Stimulated activated CD8-positive, alpha-beta memory T cell treated with anti-CD3 and anti-CD28 coated beads, Interleukin-7, amount 100 ng/mL, for 24 hours (primary cell): Measurements from ENCODE around the gene GAS6.
"Not testable (repeated sequence)": the region's sequence is repeated elsewhere in the genome, so short reads cannot be mapped to it uniquely, and the experiment has no call there.

ENCODE experiments used
- DNase-seq: peaks from one replicate; pipeline ENCODE4 v3.0.0-alpha.2; 2020; ENCODE audit warnings: low read depth

GAS6 gene

DNA sequence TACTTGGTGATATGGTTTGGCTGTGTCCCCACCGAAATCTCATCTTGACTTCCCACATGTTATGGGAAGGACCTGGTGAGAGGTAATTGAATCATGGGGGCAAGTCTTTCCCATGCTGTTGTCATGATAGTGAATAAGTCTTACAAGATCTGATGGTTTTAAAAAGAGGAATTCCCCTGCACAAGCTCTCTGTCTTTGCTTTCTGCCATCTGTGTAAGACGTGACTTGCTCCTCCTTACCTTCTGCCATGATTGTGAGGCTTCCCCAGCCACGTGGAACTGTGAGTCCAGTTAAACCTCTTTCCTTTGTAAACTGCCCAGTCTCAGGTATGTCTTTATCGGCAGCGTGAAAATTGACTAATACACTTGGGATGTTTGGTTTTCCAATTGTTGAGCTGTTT, 4.0 kb upstream of the GAS6 start:
- DNase-seq = not testable (repeated sequence)

DNA sequence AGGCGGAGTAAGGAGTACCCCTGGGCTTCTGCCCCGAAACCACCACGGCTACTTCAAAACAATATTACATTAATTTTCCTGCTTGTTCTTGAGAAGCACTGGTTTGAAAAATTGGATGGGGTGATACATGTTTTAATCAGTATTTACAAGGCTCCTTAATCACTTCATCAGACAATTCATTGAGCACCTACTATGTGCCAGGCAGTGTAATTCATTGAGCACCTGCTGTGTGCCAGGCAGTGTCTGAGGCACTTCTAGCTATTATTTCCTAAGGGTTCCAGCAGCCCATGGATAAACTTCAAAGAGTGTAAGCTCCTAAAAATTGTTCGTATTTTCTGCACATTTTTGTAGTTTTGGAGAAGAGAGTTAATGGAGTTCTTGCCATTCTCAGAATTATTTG, 1.6 kb upstream of the GAS6 start:
- DNase-seq = no peak

DNA sequence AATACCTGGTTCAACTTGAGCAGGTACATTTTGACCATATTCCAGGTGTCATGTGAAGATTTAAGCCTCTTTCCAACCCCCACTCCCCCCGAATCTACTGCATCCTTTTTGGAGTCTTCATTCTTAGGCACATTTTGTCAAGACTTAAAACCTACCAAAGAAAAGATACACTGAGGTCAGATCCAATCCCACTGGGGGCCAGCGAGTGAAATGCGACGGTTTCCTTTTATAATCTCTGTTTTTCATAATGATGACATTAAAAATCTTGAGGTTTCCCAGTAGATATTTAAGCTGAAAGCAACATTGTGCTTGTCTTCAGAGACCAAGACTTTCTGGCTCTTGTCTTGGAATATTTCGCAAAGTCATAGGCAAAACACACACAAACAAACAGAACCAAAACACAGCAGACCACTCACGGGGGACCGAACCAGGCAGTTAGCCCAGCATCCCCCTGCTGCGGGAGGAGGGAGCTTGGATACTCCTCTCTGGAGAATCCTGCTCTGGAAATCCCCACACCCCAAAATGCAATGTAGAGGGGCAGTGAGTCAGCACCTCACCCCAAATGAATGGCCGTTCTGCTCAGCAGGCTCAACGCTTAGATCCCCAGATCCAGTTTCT, 506 bp upstream of the GAS6 start:
- DNase-seq = no peak

DNA sequence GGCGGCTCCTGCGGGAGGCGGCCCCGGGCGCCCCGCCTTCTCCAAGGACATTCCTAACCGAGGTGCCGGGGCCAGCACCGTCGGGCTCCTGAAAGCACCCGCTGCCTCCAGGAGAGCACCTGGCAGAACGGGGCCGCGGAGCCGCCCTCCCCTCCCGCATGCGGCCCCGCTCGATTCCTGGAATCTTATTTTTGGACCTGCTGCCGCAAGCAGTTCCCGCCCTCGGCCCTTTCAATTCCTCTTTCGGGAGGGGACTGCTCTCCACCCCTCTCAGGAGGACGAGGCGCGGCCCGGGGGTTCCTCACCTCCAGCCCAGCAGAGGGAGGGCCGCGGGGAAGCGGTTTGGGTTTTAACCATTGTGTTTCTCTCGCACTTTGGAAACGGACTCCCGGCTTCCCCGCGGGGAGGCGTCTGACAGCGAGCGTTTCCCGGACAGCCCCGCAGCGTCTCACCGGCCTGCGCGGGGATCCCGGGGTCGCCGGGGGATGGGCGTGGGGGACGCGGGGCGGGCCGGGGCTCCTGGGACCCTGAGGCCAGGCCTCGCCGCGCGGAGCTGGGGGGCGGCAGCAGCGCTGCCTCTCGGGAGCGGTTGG, 849 bp downstream of the GAS6 start:
- DNase-seq = no peak

DNA sequence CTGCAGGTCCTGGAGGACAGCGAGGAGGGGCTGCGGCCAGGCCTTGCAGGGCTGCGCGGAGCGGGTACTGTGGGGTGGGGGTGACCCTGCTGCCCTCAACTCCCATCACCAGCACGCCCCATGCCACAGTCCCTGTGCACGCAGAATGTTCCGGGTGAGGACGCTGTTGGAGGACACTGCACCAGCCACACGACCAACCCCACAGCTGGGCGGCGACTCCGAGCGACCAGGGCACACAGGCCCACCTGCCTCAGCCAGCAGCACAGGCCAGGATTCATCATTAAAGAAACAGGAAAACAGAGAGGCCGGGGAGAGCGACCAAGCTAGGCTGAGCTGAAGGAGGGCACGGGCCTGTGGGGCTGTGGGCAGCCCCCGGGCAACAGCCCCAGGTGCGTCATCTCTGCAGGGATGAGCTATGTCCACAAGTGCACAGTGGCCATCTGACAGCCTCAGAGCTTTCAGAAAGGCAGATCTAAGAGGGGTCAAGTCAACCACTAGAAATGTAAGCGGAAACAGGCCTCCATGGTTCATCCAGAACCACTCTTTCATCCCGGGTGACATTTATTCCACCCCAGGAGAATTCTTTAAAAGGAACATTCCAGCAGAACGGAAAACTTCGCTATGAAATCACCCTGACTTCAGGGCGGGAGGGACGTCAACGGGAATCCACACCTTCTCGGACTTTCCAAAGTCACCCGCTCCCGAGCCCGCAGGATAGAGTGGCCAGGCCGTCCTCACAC, 1.5 kb downstream of the GAS6 start:
- no peak for DNase-seq

DNA sequence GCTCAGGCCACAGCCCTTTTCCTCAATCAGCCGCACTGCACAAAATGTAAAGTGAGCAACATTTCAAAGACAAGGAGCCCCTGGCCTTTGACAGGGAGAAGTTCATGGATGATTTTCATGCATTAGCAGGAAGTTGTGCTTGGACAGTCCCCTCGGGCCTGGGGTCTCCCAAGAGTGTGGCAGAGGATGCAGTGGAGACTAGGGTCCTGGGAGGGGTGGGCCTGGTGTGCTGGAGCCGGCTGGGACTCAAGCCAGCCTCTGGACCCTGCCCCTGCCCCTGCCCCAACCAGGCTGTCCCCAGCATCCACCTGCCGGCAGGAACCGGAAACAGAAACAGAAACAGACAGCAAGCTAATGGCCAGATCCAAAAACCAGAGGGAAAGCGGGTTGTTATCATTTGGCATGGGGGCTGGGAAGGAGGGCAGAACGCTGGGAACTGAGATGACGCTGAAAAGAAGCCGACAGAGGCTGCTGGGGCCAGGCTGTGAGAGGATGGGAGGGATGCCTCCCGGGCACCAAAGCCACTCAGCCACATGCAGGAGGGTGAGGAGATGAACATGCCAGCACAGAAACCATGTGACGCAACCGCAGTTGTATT, 2.3 kb downstream of the GAS6 start:
- no peak for DNase-seq

DNA sequence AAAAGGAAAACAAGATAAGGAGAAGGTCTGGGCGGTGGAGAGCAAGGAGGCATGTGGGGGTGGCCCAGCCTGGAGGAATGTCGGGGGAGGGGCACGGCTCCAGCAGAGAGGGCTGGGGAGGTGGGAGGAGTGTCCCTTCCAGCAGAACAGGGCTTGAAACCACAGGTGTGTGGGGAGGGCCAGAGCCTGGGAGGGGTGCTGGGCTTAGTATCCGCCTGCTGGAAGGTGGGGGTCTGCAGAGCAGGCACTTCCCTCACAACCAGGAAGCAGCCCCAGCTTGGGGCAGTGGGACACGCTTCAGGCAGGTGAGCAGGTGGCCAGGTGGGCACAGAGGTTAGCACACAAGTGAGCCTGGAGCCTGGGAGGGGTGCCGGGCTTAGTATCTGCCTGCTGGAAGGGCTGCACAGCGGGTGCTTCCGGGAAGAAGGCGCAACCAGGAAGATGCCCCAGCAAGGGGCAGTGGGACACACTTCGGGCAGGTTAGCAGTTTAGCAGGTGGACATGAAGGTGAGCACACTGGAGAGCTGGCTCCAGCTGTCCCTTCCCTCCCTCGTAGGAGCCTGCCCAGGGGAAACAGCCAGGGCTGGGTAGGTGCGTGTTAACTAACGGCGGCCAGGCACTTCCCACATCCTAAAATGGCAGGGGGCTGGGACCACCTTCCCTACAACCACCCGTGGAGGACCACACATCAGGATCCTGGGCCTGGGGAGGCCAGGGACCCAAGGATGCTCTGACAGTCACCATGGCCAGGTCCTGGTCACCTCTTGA, 3.0 kb downstream of the GAS6 start:
- no peak for DNase-seq

DNA sequence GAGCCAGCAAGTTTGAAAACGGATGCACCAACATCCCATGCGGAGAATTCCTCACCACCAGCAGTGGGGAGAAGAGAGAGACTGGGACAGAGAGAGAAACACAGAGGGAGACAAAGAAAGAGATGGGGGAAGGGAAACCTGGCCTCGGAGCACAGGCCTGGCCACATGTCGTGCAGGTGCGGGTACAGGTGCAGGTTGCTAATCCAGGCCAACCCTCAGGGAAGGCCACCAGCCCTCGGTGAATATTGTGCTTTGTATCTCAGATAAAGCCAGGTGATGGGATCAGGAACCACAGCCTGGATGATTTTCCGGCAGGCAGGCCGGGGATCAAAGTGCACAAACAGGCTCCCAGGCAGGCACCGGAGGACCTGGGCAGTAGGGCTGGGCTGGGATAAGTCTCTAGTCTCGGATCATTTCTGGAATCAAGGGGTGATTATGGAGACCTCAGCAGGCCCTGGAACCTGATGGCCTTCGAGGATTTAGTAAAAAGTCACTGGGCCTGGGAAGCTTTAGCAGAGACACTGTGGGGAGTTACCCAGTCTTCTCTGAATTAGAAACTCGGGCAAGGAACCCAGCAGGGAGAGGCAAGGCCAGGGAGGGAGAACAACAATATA, 3.7 kb downstream of the GAS6 start:
- DNase-seq = no peak

DNA sequence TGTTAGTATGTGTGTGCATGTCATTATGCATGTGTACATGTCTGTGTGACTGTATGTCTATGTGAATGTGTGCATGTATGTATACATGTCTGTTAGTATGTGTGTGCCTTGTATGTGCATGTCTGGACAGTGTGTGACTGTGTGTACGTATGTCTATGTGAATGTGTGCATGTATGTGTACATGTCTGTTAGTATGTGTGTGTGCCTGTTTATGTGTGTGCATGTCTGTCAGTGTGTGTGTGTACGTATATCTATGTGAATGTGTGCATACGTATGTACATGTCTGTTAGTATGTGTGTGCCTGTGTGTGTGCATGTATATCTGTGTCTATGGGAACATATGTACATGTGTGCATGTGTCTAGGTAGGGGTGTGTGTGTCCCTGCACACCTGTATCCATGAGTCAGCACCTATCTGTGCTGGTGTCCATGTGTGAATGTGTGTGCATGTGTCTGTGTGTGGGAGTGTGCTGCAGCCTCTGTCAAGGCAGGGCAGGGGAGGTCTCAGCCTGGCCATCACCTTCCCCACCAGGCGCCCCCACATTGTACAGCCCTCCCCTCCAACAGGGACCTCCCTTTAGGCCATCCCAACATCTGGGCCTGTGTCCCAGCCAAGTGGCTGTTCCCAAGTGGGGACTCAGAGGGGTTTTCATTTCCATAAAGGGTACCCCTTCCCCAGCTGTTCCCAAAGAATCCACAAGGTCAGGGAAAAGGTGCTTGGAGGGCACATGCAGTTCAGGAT, 4.4 kb downstream of the GAS6 start:
- DNase-seq = no peak

DNA sequence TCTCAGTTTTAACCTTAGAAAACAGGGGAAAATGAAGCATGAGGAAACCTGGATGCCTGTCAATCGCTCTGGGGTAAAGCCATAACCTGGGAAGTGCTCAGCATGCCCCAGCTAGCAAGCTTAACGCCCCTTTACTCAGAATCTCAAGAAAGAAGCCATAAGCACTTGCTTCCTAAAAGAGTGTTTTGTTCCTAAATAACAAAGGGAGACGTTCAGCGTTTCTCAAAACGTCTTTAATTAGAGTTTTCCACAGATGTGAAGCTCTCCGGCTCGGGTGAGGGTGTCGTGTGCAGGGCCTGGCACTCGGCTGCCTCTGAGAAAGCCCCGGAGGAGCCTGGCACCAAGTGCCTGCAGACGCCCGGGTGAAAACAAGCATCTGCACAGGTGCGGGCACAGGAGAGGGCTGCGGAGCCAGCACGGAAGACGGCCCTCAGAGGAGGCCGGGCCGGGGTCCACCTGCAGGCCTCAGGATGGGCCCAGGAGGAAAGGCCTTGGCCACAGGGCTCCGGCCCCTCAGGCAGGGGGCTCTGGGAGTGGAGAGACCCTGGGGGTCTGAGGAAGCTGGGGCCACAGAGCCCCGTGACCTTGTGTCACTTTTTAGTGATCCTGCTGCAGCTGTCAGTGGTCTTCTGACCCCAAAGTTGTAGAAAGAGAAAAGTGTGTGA, 6.2 kb downstream of the GAS6 start:
- DNase-seq = no peak

DNA sequence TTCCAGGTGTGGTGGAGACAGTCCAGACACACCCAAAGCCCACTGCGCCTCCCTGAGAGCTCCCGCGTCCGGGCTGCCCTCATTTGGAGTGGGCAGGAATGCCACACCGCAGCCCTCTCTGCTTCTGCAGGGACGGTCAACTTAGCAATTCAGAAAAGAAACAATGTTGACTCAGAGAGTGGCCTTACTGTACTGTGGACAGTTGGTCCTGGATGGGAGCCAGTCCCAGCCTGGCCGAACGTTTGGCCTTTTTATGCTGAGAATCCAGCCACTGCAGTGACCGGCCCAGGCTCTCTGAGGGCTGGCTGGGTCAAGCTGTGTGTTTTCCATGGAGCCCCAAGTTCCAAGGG, 7.2 kb downstream of the GAS6 start:
- no peak for DNase-seq

DNA sequence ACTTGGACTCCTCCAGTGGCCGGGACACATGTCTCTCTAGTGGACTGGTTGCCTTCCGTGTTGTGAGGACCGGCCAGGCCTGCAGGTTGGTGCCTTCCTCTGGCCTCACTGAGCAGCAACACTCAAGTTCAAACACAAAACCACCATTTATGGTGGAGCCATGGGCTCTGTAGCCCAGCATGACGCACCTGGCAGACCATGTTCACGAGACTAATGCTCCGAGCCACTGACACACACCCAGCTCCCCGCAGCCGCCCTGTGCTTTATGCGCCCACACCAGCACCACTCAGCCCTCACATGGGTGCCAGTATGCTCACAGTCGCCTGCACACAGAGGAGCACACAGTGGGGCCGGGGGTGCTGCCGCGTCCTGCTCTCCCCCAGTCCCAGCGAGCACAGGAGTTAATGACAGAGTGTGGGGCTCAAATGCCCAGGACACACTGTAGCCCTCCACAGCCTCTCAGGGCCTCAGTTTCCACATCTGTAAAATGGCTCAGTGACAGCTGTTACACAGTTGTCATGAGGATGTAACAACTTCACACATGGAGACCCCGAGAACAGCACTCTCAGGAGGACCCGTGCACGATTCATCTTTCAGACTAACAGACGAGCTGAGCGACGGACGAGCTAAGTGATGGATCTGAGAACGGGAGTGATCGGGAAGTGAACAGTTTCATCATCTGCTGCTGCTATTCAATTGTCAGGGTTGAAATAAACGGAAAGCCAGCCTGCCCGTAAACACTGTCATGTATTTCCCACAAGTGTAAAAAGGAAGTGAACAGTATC, 7.8 kb downstream of the GAS6 start:
- no peak for DNase-seq

DNA sequence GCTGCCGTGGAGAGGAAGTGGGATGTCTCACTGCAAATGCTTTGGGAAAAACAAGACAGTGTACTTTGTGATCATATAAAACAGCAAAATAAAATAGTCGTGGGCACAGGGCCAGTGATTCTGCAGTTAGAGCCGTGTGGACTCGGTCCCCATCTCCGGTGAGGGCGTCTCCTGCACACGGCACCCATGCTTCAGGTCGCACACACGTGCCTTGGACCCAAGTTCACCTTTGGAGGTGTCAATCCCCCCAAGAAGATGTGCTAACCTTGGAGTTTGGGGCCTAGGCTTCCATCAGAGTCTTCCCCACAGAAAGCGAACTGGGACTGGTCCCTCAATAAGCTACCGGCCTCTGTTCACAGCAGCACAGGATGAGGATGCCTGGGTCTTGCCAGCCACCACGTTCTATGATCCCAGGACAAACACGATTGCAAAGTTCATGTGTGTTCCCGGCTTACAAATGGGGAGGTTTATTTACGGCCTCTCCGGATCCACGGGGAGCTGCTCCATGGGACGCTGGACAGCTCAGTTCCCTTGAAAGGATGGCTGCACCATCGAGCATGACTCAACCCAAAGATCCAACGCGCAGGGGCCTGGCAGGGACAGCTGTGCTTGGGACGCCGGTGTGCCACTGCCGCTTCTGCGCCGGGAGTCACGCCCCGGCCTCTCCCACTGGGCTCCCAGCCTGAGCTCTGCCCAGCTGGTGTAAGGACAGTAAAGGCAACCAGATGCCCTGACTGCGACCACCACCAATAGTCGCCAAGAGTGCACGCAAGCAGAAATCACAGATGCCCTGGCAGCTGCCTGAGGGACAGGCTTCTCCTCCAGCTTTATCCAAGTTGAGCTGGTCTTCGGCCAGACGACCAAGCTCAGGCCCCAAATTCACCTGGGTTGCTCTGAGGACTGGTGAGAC, 8.6 kb downstream of the GAS6 start:
- DNase-seq = no peak

DNA sequence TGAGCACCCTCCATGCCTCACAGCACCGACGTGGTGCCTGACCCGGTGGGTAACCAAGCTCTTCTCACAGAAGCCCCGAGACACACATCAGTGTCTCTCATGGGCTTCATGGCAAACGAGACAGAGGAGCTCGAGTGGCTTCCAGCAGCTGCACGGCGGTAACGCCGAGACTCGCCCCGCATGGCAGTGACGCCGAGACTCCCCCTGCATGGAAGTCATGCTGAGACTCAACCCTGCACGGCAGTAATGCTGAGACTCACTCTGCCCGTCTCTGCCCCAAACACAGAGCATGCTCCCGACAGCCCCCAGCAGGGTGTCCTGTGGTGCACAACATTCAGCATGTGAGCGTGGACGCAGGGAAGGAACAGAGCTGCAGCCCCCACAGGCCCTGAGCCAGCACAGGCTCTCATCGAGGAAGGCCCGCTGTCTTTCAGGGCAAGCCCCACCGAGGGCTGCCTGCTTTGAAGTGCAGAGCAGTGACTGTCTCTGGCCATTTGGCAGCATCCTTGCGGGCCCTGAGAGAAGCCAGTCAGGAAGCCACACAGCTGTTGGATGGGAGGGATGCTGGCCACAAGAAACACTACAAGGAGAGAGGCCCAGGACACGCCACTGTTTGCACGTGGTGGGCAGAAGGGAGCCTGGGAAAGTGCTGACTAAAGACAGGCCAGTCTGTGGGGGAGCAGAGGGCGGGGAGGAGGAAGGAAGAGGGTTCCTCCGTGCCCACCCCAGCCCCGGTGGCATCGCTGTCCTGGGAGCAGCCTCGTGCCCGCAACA, 9.5 kb downstream of the GAS6 start:
- no peak for DNase-seq

DNA sequence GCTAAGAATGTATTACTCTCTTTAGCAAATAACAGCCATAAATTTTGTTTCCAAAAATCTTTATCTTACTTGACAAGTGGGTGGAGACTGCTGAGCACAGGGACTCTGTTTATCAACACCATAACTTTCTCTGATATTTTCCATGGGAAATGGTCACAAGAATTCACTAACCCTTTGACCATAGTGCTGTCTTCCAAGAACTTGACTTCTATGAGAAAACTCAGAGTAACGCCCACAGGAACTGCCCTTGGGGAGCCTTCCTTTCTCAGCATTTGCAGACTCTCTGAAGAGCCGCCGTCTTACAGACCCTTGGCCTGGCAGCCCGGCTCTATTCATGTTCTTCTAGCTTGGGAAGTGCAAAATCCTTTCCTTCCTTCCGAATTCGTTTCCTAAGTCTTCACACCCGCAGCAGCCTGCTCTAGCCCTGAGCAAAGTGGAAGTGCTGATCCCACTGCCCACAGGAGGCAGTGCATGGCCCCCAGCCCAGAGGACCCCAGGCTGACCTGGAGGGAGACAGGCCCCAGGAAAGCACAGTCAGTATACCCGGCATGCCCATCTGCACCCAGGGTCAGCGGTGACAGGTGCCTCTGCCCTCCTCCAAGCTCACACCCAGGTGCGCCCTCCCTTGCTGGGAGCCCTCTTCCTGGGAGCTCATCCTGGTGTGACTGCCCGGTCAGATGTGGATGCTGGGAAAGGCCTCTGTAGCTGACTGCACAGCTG, 10.2 kb downstream of the GAS6 start:
- DNase-seq = no peak

DNA sequence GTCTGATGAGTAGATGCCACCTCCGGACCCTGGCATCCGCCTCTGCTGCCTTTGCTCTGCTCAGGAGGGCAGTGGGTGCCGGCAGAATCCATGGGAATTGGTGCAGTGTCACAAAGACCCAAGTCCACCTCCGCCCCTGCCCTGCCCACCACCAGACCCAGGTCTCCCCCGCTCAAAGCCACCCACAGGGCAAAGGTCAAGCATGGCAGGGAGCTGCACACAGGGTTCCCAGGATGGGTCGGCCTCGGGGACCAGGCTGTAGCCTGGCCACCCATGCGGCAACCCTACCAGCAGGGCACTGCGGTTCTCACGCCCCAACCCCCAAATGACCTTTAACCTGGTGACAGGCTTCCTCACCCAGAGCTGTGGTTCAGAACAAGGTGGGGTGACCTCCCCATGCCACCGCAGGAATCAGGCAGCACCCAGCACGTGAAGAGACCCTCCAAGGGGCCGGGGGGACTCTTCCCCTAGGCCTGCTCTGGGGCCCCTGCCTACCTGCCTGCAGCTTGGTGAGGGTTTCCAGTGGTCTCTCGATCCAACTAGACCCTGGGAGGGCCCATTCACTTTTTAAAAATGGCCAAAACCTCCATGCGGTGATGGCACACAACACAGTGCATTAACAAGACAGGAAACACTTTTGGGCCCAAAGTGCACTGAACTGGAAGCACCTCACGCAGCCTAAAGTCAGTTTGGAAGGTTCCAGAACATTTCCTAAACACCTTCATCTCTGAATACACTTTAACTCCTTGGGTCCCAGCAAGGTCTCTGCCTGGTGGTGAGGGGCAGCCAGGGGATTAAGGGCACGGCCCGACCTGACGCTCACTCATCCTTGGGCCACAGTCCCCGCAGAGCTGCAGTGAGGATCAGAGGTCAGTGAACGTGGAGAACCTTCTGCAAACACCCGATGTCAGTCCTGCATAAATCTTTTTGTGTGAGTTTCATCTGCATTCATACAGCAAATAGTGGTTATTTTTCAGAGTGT, 11.0 kb downstream of the GAS6 start:
- no peak for DNase-seq
